Loucy (cell line): ENCODE results near the gene TACC3.

ENCODE experiments used
- H2AFZ ChIP-seq: fragments of 200-600 bp; sonication (generic); 2 replicates; pipeline ENCODE4 v1.6.0; 2016; ENCODE audit warnings: antibody characterized with exemption, mild to moderate bottlenecking, low read length, moderate library complexity
- H3F3A ChIP-seq: fragments of 200-600 bp; 2 replicates; pipeline ENCODE4 v1.6.0; 2016; ENCODE audit warnings: antibody characterized with exemption, low read depth, mild to moderate bottlenecking
- H3K27me3 ChIP-seq: fragments of 200-600 bp; sonication (generic); 2 replicates; pipeline ENCODE4 v1.6.1; 2014; ENCODE audit warnings: low read length, mild to moderate bottlenecking; ENCODE audit not compliant: insufficient read depth, poor library complexity, severe bottlenecking
- H3K36me3 ChIP-seq: fragments of 200-600 bp; sonication (generic); 2 replicates; pipeline ENCODE4 v1.6.1; 2016; ENCODE audit warnings: low read length; ENCODE audit not compliant: insufficient read depth
- H3K4me1 ChIP-seq: fragments of 200-600 bp; sonication (generic); 2 replicates; pipeline ENCODE4 v1.5.1; 2014; ENCODE audit warnings: low read length, mild to moderate bottlenecking; ENCODE audit not compliant: insufficient read depth, poor library complexity, severe bottlenecking
- H3K4me2 ChIP-seq: fragments of 200-600 bp; sonication (generic); 2 replicates; pipeline ENCODE4 v1.6.0; 2014; ENCODE audit warnings: antibody characterized with exemption, low read length, low read depth, mild to moderate bottlenecking; ENCODE audit not compliant: poor library complexity, severe bottlenecking
- H3K4me3 ChIP-seq: fragments of 200-600 bp; sonication (generic); 2 replicates; pipeline ENCODE4 v1.5.1; 2014; ENCODE audit warnings: low read length, mild to moderate bottlenecking, mixed read lengths; ENCODE audit not compliant: poor library complexity, severe bottlenecking
- H3K79me2 ChIP-seq: fragments of 200-600 bp; sonication (generic); 2 replicates; pipeline ENCODE4 v1.6.1; 2014; ENCODE audit warnings: low read length; ENCODE audit not compliant: insufficient read depth
- H3K9ac ChIP-seq: fragments of 200-600 bp; sonication (generic); 2 replicates; pipeline ENCODE4 v1.6.0; 2014; ENCODE audit warnings: mild to moderate bottlenecking, low read depth, low read length, moderate library complexity; ENCODE audit not compliant: poor library complexity, severe bottlenecking
- H3K9me2 ChIP-seq: fragments of 200-600 bp; sonication (generic); replicated peaks from 2 replicates; pipeline ENCODE4 v1.6.1; 2016; ENCODE audit warnings: low read depth, low read length, mixed read lengths
- H3K9me3 ChIP-seq: fragments of 200-600 bp; sonication (generic); 2 replicates; pipeline ENCODE4 v1.6.1; 2014; ENCODE audit warnings: mild to moderate bottlenecking, antibody characterized with exemption, low read length, low read depth; ENCODE audit not compliant: insufficient read depth
- H4K20me1 ChIP-seq: fragments of 200-600 bp; sonication (generic); 2 replicates; pipeline ENCODE4 v1.6.0; 2014; ENCODE audit warnings: antibody characterized with exemption, low read length, mild to moderate bottlenecking; ENCODE audit not compliant: insufficient read depth, poor library complexity, severe bottlenecking
- EZH2phosphoT487 ChIP-seq: fragments of 200-600 bp; IDR thresholded peaks from 2 replicates; pipeline ENCODE4 v1.6.1; 2018; ENCODE audit warnings: antibody characterized with exemption, mild to moderate bottlenecking, moderate library complexity, borderline replicate concordance
- TF ChIP-seq, protein P1 (sequence below): fragments of 200-600 bp; sonication (generic); conservative IDR thresholded peaks from 2 replicates; pipeline ENCODE4 v1.5.1; 2014; ENCODE audit warnings: mild to moderate bottlenecking, antibody characterized with exemption, low read length

The TACC3 gene

GRCh38 chr4:1749370-1749769 lies 28.0 kb downstream of the TACC3 start:
- no peak for TF ChIP-seq EZH2phosphoT487
- TF ChIP-seq, protein P1, sequence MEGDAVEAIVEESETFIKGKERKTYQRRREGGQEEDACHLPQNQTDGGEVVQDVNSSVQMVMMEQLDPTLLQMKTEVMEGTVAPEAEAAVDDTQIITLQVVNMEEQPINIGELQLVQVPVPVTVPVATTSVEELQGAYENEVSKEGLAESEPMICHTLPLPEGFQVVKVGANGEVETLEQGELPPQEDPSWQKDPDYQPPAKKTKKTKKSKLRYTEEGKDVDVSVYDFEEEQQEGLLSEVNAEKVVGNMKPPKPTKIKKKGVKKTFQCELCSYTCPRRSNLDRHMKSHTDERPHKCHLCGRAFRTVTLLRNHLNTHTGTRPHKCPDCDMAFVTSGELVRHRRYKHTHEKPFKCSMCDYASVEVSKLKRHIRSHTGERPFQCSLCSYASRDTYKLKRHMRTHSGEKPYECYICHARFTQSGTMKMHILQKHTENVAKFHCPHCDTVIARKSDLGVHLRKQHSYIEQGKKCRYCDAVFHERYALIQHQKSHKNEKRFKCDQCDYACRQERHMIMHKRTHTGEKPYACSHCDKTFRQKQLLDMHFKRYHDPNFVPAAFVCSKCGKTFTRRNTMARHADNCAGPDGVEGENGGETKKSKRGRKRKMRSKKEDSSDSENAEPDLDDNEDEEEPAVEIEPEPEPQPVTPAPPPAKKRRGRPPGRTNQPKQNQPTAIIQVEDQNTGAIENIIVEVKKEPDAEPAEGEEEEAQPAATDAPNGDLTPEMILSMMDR: no peak
- Histone ChIP-seq H4K20me1 (no peaks in the 10 kb centered on the region), H3K79me2 (no peaks in the 10 kb centered on the region), H3K4me2 (no peak overlapping the region), H3K4me1 (peaks cover 4% of the 10 kb centered on the region), H3K27me3 (no peaks in the 10 kb centered on the region), H3K9me2 (no peaks in the 10 kb centered on the region), H3F3A (no peaks in the 10 kb centered on the region), H3K9me3 (no peaks in the 10 kb centered on the region), H3K4me3 (no peak overlapping the region), H2AFZ (no peak overlapping the region), H3K9ac (no peak overlapping the region), H3K36me3 (peaks cover 8% of the 10 kb centered on the region; the same call in 1 of the 2 replicates)

GRCh38 chr4:1749826-1750225 lies 28.5 kb downstream of the TACC3 start:
- no peak for TF ChIP-seq EZH2phosphoT487
- TF ChIP-seq, protein P1: no peak
- Histone ChIP-seq H3F3A (no peaks in the 10 kb centered on the region), H3K36me3 (peaks cover 3% of the 10 kb centered on the region; the same call in 1 of the 2 replicates), H3K4me2 (no peak overlapping the region), H3K4me1 (peaks cover 4% of the 10 kb centered on the region), H3K9me3 (no peaks in the 10 kb centered on the region), H4K20me1 (no peaks in the 10 kb centered on the region), H2AFZ (no peak overlapping the region), H3K27me3 (no peaks in the 10 kb centered on the region), H3K4me3 (no peak overlapping the region), H3K9me2 (no peaks in the 10 kb centered on the region), H3K79me2 (no peaks in the 10 kb centered on the region), H3K9ac (no peak overlapping the region)

DNA sequence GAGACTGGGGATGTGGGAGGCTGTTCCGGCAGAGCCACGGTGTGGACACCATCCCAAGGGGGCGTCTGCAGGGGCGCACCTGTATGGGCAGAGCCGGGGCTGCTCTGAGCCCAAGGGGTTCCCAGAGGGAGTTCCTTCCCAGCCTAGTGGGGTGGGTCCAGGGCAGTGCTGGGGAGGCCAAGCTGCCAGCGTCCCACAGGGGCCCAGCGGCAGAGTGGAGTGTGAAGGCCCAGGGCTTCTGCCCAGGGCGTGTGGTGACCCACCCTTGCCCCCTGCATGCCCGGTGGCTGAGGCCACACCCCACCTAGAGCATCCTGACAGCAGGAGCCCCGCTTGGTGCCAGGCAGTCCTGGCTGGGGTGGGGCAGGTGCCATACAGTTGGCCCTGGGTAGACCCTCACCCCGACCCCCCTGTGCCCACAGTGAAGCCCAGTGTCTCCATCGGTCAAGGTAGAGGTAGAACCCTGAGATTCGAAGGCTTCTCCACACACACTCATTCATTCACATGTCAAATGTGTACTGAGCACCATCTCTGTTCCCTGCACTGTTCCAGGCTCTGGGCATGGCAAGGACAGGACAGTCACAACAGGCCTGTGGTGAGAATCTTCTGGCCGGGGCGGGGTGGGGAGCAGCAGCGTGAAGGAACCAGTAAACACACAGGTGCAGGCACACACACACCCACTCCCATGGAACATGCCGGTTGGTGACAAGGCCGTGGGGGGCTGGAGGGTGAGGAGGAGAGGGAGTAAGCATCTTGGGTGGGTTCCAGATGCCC lies 29.2 kb downstream of the TACC3 start:
- Histone ChIP-seq H3K9me3 (no peaks in the 10 kb centered on the region), H3K9ac (no peak overlapping the region), H3K9me2 (no peaks in the 10 kb centered on the region), H2AFZ (no peak overlapping the region), H3K4me2 (no peak overlapping the region), H3K79me2 (no peaks in the 10 kb centered on the region), H3K4me3 (no peak overlapping the region), H3K27me3 (no peaks in the 10 kb centered on the region), H3K36me3 (no peaks in the 10 kb centered on the region), H3F3A (no peaks in the 10 kb centered on the region), H4K20me1 (no peaks in the 10 kb centered on the region), H3K4me1 (peaks cover 4% of the 10 kb centered on the region)
- TF ChIP-seq, protein P1: no peak
- no peak for TF ChIP-seq EZH2phosphoT487
